AG10803 (cell line): Measurements from ENCODE around the gene SLC27A5.
"Not testable (repeated sequence)": the region's sequence is repeated elsewhere in the genome, so short reads cannot be mapped to it uniquely, and the experiment has no call there.

Experiments used
- DNase-seq: peaks from one replicate; pipeline ENCODE4 v3.0.0; 2010; ENCODE audit warnings: low read depth
- H3K4me3 ChIP-seq: 2 replicates; pipeline ENCODE4 v1.5.1; 2011; ENCODE audit warnings: mild to moderate bottlenecking, low read length, control low read depth
- TF ChIP-seq, protein P1 (sequence below): conservative IDR thresholded peaks from 2 replicates; pipeline ENCODE4 v1.5.1; 2011; ENCODE audit warnings: mild to moderate bottlenecking, low read length, control low read depth, inconsistent platforms

Gene SLC27A5

DNA sequence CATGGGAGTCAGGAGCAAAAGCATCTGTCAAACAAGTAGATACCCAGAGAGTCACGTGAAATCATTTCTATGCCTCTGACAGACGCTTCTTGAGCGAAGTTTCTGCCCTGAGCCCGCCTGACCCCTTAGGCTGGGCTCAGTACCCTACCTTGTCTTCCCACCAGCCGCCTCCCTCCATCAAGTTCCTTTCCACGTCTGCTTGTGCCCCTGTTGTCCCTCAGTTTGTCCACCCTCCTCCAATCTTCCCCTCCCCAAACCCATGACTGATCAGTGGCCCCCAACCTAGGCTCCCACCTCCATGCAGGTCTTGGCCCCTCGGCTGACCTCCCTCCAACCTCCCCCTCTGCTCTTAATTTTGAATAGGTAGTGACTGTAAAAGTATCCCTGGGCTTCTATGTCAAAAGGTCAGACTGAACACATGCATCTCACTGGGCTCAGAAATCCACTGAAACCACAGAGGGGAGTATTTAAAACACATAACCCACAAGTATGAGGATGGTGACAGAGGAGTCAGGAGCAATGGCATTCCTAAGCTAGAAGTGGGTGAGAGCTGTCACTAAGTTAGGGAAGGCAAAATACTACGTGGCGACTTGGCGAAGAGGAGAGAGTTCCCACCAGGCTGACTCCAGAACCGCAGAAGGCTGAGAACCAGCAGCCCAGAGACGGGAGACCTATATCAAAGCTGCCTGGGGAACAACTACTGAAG, 37.3 kb downstream of the SLC27A5 start:
- DNase-seq: peak; percentile 86
- TF ChIP-seq, protein P1, sequence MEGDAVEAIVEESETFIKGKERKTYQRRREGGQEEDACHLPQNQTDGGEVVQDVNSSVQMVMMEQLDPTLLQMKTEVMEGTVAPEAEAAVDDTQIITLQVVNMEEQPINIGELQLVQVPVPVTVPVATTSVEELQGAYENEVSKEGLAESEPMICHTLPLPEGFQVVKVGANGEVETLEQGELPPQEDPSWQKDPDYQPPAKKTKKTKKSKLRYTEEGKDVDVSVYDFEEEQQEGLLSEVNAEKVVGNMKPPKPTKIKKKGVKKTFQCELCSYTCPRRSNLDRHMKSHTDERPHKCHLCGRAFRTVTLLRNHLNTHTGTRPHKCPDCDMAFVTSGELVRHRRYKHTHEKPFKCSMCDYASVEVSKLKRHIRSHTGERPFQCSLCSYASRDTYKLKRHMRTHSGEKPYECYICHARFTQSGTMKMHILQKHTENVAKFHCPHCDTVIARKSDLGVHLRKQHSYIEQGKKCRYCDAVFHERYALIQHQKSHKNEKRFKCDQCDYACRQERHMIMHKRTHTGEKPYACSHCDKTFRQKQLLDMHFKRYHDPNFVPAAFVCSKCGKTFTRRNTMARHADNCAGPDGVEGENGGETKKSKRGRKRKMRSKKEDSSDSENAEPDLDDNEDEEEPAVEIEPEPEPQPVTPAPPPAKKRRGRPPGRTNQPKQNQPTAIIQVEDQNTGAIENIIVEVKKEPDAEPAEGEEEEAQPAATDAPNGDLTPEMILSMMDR: no peak
- no peak overlapping the region for H3K4me3 ChIP-seq

DNA sequence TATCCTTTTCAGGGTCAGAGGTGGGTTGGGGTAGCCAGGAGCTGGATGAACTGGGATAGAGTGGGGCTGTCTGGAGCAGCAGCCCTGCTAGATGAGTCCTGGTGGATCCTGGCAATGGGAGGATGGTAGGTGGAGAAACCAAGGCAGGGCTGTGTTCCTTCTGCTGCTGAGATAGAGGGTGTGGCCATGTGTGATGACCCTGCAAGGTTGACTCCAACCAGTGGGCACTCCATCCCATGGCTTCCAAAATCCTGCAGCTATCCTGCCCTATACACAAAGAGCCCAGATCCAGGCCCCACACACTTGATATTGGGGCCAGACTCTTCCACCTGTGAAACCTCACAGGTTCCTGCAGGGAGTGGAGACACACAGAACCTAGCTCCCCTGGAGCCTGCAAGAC, 38.0 kb downstream of the SLC27A5 start:
- TF ChIP-seq, protein P1: no peak
- DNase-seq: no peak
- H3K4me3 ChIP-seq: no peak overlapping the region

DNA sequence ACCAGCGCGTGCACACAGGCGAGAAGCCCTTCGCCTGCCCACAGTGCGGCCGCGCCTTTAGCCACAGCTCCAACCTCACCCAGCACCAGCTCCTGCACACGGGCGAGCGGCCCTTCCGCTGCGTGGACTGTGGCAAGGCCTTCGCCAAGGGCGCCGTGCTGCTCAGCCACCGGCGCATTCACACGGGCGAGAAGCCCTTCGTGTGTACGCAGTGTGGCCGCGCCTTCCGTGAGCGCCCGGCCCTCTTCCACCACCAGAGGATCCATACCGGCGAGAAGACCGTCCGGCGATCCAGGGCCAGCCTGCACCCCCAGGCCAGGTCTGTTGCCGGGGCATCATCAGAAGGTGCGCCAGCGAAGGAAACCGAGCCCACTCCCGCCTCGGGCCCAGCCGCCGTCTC, 40.1 kb downstream of the SLC27A5 start:
- H3K4me3 ChIP-seq: no peak overlapping the region
- no peak for DNase-seq
- TF ChIP-seq, protein P1: no peak

DNA sequence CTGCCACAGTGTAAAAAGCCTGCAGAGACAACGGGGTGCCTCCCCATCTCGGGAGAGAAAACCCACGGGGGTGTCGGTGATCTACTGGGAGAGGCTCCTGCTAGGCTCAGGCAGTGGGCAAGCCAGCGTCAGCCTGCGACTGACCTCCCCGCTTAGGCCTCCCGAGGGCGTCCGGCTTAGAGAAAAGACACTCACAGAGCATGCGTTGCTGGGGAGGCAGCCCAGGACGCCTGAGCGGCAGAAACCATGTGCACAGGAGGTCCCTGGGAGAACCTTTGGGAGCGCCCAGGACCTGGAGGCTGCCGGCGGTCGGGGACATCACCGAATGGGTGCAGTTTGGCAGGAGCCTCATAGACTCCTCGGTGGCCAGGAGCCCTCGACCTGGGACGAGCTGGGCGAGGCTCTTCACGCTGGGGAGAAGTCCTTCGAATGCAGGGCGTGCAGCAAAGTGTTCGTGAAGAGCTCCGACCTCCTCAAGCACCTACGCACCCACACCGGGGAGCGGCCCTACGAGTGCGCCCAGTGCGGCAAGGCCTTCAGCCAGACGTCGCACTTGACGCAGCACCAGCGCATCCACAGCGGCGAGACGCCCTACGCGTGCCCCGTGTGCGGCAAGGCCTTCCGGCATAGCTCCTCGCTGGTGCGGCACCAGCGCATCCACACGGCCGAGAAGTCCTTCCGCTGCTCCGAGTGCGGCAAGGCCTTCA, 40.8 kb downstream of the SLC27A5 start:
- not testable (repeated sequence) for DNase-seq, H3K4me3 ChIP-seq

DNA sequence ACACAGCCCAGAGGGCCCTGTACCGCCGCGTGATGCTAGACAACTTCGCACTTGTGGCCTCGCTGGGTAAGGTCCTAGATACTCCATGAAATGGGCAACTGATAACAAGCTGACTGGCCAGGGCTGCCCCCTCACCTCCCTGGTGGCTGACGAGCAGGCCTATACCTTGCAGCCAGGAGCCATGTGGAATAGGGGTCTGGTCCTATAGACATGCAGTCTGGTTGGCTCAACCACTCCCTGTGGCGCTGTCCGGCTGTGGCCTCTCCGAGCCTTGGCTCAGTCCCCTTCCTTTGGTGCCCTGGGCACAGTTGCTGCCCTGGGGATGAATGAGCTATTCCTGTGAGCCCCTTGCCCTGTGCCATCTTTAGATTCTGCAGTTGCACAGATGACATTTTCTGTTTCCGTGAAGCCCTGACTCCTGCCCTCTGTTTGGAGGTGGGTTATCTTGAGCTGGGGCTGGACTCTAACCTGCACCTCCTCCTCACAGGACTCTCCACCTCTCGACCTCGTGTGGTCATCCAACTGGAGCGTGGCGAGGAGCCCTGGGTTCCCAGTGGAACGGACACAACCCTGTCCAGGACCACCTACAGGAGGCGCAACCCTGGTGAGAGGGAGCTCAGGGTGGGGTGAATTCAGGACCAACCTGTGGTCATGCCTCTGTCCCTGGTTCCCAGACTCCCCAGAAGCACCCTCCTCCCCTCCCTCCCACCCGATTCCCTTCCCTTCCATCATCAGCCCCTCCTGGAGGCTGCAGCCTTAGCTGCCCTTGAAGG, 42.4 kb downstream of the SLC27A5 start:
- no peak overlapping the region for H3K4me3 ChIP-seq
- TF ChIP-seq, protein P1: no peak
- DNase-seq: no peak

DNA sequence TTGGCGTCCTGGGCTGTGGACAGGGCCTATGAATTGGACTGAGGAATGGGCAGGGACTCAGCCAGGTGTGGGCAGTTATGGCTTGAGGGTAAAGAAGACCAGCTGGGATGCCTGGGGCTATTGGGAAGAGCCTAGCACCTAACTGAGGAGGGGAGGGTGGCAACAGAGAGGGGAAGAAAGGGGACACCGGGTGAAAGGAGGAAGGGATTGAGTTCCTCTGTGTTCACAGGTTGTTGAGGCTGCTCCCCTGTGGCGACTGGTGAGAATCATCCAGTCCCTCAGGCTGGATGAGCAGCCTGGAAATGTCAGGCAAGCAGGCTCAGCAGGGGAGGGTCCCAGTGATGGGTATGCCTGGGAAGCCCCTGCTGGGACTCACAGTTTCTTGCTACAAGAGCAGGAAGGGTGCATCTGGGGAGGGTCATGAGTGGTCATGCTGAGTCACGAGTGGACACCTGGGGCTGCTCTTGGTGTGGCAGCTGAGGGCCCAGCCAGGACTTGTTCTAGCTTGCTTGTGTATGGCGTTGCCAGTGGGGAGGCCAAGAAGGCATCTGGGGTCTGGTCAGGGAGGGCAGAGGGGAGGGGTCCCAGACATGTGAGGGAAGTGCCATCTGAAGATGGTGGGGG, 43.5 kb downstream of the SLC27A5 start:
- no peak for DNase-seq
- TF ChIP-seq, protein P1: no peak
- peak overlapping the region; percentile 20 for H3K4me3 ChIP-seq
